ELR (cell line): ENCODE results near the gene HNRNPR.

ENCODE experiments used
- DNase-seq: peaks from one replicate; pipeline ENCODE4 v3.0.0-alpha.2; 2015; ENCODE audit warnings: low read depth

HNRNPR gene

DNA sequence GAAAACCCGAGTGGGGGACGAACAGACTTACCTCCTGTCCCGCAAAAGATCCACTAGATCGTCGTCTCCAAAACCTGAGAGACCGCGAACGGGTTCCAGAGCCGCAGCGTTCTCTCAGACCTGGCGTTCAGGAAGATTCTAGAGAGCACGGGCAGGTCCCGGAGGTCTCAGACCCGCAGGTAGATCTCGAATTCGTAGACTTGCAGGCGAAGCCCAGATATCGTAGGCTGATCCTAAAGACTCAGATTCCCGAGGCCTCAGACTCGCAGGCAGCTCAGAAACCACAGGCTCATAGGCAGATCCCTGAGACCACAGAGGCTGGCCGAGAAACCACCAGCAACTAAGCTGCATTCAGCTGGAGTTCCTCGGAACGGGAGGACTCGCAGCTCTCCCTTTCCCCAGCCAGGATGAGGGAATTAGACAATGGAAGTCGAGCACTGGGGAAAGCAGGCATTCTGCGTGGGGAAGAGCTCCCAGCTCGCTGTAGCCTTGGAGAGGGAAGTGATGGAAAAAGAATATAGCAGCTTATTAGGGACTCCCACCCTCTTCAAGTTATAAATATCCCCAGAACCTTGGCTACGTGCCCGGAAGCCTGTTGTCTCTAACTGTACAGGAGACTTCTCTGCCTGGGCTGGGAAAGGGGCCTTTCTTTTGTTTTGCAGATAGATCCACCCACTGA, 25.4 kb upstream of the HNRNPR start, which contains the start of gene ZNF436:
TSS of gene ZNF436 (minus strand) at position 502 of the 679 bp plus-strand sequence. CDS start 1,831 bp downstream, outside the sequence.
- peak; percentile 78 for DNase-seq

GRCh38 chr1:23368562-23369334, 24.7 kb upstream of the HNRNPR start:
- DNase-seq, result peak; percentile 93

DNA sequence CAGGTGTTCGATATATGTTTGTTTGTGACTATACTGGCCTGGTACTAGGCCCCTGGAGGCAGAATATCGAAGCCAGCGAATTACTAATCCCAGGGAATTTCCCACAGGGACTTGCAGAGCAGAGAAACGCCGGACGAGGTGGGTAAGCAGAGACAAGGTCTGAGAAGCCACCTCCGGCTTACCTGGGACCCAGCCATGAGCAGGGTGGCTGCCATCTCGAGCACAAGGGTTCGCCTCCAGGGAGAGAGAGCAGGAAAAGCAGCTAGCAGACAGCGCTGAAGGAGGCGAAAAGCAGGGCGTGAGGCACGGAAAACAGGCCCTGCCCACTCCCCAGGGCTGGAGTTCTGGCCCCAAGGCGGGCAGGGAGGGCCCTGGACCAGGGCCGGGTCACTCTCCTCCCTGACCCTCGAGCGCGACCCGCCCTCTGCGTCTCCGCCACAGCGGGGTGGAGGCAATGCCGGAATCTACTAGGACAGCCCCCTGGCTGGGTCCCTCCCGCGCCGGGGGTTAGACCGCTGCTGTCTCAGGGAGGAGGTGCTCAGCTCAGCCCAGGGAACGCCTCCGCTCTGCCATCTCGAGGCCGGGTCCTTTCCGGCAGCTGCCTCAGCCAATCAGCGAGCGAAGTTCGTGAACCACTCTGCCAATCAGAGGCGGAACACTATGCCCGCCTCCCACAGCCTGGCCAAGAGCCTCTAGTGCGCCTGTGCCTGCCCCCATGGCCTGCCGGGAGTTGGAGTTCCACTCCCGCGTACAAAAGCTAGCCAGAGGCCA, 23.9 kb upstream of the HNRNPR start:
- peak; percentile 99 for DNase-seq

- no peak for DNase-seq
These were observed 23.3 kb upstream of the HNRNPR start for GRCh38 chr1:23367451-23367790.

- DNase-seq, result no peak
These were observed 22.5 kb upstream of the HNRNPR start for GRCh38 chr1:23366598-23366997.

GRCh38 chr1:23366146-23366545, 22.1 kb upstream of the HNRNPR start:
- DNase-seq, result no peak

DNA sequence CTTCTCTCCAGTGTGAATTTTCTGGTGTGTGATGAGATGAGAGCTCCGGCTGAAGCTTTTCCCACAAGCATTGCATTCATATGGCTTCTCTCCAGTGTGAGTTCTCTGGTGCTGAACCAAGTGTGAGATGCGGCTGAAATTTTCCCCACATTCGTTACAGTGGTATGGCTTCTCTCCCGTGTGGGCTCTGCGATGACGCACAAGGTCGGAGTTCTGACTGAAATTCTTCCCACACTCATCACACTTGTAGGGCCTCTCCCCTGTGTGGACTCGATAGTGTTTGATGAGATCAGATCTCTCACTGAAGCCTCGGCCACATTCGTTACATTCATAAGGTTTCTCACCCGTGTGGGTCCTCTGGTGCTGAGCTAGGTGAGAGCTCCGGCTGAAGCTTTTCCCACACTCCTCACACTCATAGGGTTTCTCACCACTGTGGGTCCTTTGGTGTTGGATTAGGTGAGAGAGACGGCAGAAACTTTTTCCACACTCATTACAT, 18.2 kb upstream of the HNRNPR start:
- no peak for DNase-seq

- no peak for DNase-seq
These were observed 14.3 kb upstream of the HNRNPR start for GRCh38 chr1:23358310-23358875.

GRCh38 chr1:23357138-23357908, 13.2 kb upstream of the HNRNPR start:
- no peak for DNase-seq

- no peak for DNase-seq
These were observed 12.5 kb upstream of the HNRNPR start for GRCh38 chr1:23356471-23357137.

GRCh38 chr1:23354245-23354644, 10.2 kb upstream of the HNRNPR start:
- peak; percentile 14 for DNase-seq

DNA sequence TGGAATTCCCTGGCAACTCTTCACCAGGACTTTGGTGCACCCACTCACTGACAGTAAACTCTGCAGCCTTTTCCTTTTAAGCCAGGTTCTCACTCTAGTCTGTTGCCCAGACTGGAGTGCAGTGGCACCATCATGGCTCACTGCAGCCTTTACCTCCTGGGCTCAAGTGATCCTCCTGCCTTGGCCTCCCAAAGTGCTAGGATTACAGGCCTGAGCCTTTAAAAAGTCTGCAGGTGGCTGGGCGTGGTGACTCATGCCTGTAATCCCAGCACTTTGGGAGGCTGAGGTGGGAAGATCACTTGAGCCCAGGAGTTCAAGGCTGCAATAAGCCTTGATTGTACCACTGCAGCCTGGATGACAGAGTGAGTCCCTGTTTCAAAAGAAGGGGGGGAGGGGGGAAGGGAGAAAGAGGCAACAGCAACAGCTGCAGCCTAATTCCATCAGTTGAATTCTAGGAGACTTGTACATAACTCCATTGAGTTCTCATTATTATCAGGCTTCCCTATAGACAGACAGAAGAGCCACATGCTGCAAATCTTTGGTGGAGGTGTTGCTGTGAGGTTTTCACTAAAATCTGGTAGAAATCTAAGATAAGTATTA, 8.1 kb upstream of the HNRNPR start:
- DNase-seq, result no peak

GRCh38 chr1:23345920-23346319, 1.8 kb upstream of the HNRNPR start:
- DNase-seq, result no peak

DNA sequence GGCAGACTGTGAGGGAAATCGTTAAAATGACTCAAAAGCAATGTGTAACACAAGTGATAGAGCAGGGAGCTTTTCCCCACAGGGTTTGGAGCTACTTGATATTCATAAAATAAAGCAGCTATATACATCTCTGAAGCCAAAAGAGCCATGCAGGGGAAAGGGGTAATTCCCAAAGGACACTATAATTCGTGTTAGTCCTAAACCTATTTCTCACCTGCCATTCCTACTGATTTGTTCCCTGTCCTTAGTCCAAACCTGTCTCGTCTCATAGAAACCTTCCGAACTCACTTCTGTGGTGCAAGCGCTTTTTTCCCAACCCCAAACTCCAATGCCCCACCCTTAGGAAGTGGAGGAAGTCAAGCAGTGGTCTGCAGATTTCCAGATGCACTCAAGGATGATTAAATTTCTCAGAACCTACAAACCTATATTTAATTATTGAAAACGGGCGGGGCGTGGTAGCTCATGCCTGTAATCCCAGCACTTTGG, 946 bp upstream of the HNRNPR start:
- no peak for DNase-seq

DNA sequence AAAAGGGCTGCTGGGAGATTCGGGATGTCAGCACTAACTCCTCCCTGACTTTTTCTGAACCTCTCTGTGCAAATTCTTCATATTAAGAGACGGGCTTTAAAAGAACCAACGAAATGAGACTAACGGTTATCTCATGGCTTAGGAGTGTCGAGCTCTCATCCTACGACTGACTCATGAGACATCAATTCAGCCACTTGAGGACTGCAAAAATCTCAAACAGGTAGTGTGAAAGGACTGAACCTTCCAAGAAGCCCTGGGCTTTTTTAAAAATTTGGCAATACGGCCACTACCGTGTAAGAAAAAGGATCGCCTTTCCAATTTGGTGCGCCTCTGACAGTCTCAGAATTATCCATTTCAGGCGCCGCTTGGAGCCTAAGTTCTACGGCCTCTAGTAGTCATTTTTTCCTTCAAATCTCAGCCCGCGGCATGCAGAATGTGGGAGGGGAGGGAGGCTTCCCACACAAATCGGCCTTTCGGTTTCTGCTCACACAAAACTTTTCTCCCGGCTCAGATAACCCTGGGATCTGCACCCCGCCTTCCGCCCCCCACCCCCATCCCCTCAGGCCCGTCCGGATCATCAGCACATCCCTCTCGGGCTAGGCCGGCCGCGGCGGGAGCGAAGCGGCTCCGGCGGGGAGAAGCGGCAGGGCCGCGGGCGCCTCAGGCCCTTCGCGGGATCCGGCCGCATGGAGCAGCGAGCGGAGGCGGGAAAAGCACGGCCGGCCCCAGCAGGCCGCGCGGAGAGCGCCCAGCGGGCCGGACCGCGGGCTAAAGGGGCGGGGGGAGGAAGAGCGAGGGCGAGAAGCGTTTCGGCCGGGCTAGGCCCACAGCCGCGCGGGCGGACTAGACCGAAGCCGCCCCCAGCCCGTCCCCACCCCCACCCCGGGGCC, 618 bp downstream of the HNRNPR start:
- peak; percentile 88 for DNase-seq

DNA sequence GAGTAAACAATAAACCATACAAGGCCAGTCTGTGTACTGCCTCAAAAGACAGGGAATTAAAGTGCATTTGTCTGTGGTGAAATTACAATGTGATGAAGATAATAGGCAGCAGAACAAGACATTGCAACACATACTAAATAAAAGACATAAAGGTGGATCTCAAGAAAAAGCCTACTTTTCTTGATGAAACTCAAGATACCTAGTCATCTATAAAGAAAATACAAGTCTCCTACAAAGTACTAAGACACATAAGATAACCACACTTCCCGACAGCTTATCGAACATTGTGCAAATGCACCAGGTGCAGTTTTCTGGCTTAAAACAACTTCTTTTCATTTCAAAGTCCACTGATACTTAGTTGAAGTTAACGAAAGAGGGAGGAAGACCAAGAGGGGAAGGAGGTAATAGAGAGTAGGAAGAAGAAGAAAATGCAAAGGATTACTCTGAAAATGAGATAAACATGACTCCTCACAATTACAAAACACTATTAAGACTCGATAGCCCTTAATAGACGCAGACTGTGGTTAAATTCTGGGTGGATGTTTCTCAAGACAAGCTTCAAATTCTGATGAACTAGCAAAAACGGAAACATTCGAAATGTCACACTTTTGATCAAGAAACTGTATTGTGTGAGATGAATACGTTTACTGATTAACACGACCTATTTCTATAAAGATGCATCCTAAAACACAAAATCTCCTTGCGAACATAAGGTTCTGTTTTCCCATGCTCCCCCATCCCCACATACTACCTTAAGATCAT, 2.0 kb downstream of the HNRNPR start:
- DNase-seq, result peak; percentile 11

DNA sequence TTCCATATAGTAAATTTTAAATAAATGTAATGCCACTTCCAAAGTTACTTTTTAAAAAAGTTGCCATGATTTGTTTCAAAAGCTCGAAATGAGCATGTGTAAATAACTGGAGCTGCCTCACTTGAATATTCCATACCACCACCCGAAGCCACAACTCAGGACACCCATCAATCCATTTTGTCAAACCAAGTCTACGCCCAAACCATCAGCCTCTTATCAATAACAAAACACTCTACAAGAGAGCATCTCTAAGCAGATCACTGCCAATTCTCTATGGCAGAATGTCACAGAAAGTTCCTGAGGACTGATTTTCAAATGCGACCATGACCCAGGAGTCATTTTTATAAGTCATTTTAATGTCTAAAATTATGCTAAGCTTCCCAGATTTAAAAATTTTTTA, 4.5 kb downstream of the HNRNPR start:
- DNase-seq, result no peak

DNA sequence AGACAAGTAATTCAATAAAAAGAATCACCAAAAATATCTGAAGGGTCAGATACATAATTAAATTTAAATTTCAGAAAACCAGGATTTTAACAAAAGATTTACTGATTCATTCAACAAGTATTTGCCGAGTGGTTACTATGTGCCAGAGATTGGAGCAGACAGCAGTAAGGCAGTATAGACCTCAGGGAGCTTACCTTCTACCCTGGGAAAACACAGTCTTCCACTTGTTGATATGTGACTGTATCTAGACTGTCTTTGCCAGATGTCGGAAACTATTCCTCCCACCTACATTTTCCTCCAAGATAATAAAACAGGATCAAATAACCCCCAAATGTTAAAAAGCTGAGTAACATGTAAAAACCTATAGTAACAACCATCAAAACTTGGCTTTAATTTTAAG, 6.2 kb downstream of the HNRNPR start:
- DNase-seq, result no peak

- DNase-seq, result no peak
These were observed 12.4 kb downstream of the HNRNPR start for GRCh38 chr1:23331713-23332112.
